SK-N-SH (cell line): ENCODE results near the gene ZNF646.

ENCODE experiments used
- MXI1 ChIP-seq: IDR thresholded peaks from 2 replicates; pipeline ENCODE4 v1.6.1; 2012; ENCODE audit warnings: mild to moderate bottlenecking, low read depth, low read length, improper control_type of control experiment
- TEAD4 ChIP-seq: IDR thresholded peaks from 2 replicates; pipeline ENCODE4 v1.4.0; 2012; ENCODE audit warnings: mild to moderate bottlenecking, borderline replicate concordance; ENCODE audit not compliant: insufficient read depth
- TF ChIP-seq, protein P1 (sequence below): fragments of 200-600 bp; sonication (generic); IDR thresholded peaks from 2 replicates; pipeline ENCODE4 v1.6.1; 2017; ENCODE audit warnings: antibody characterized with exemption, mild to moderate bottlenecking, moderate library complexity

DNA sequence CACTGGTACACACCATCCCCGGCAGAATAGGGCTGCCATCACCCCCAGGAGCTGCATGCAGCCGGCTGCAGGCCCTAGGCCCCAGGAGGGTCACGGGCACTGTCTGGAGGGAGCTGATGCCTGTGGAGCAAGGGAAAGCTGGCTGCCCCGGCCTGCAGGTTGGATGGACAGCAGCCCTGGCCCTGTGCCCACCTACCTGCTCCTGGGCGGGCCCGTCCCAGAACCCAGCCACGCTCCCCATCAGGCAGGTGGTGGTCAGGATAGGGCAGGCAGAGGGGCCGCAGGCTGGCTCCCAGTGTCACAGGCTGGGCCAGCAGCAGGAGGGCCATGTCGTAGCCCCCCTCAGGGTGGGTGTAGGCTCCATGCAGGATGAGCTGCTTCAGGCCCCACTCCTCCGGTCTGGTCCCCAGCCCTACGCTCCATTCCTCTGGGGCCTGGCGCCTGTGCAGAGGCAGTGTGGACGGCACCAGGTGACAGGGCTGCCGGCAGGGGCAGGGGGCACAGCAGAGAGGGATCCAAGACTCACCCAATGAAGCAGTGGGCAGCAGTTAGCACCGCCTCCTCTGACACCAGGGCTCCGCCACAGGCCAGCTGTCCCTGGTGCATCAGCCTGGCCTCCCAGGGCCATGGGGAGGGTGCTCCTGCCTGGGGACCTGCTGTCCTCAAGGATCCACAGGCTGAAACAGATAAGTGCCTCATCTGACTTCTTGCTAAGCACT is 10.5 kb downstream of the ZNF646 start:
- TF ChIP-seq, protein P1, sequence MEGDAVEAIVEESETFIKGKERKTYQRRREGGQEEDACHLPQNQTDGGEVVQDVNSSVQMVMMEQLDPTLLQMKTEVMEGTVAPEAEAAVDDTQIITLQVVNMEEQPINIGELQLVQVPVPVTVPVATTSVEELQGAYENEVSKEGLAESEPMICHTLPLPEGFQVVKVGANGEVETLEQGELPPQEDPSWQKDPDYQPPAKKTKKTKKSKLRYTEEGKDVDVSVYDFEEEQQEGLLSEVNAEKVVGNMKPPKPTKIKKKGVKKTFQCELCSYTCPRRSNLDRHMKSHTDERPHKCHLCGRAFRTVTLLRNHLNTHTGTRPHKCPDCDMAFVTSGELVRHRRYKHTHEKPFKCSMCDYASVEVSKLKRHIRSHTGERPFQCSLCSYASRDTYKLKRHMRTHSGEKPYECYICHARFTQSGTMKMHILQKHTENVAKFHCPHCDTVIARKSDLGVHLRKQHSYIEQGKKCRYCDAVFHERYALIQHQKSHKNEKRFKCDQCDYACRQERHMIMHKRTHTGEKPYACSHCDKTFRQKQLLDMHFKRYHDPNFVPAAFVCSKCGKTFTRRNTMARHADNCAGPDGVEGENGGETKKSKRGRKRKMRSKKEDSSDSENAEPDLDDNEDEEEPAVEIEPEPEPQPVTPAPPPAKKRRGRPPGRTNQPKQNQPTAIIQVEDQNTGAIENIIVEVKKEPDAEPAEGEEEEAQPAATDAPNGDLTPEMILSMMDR = no peak
- TF ChIP-seq TEAD4 (no peak), MXI1 (no peak)
